SK-N-SH treated with all-trans-retinoic acid at 6 μM for 48 hours (cell line): ENCODE measurements around the gene CYB5A.

Experiments
- ATAC-seq: fragments of 200-7000 bp; cut with Tn5 transposase; 3 replicates; pipeline ENCODE4 v1.9.1; 2020; ENCODE audit warnings: mild to moderate bottlenecking, moderate library complexity
- BACH2 ChIP-seq: fragments of 250-450 bp; sonication (Bioruptor Pico); IDR thresholded peaks from 2 replicates; pipeline ENCODE4 v1.9.0; 2021; ENCODE audit warnings: mild to moderate bottlenecking, borderline replicate concordance
- CREB5 ChIP-seq: fragments of 250-450 bp; sonication (Bioruptor Pico); IDR thresholded peaks from 2 replicates; pipeline ENCODE4 v1.5.1; 2020; ENCODE audit warnings: low read depth, mild to moderate bottlenecking, moderate library complexity
- CSDC2 ChIP-seq: fragments of 250-450 bp; sonication (Bioruptor Pico); IDR thresholded peaks from 2 replicates; pipeline ENCODE4 v1.5.0; 2020; ENCODE audit warnings: mild to moderate bottlenecking, moderate library complexity
- CSRNP3 ChIP-seq: fragments of 250-450 bp; sonication (Bioruptor Pico); IDR thresholded peaks from 2 replicates; pipeline ENCODE4 v1.5.1; 2021; ENCODE audit warnings: mild to moderate bottlenecking, moderate library complexity
- ESRRG ChIP-seq: fragments of 250-450 bp; sonication (Bioruptor Pico); IDR thresholded peaks from 2 replicates; pipeline ENCODE4 v1.6.1; 2021; ENCODE audit warnings: mild to moderate bottlenecking
- GLIS3 ChIP-seq: fragments of 250-450 bp; sonication (Bioruptor Pico); IDR thresholded peaks from 2 replicates; pipeline ENCODE4 v1.5.0; 2020; ENCODE audit warnings: mild to moderate bottlenecking, moderate library complexity
- ISL1 ChIP-seq: fragments of 250-450 bp; sonication (Bioruptor Pico); IDR thresholded peaks from 2 replicates; pipeline ENCODE4 v2.1.2; 2022; ENCODE audit warnings: mild to moderate bottlenecking, moderate library complexity
- PATZ1 ChIP-seq: fragments of 250-450 bp; sonication (Bioruptor Pico); IDR thresholded peaks from 2 replicates; pipeline ENCODE4 v1.8.0; 2020; ENCODE audit warnings: mild to moderate bottlenecking, moderate library complexity, borderline replicate concordance
- POU6F1 ChIP-seq: fragments of 250-450 bp; sonication (Bioruptor Pico); IDR thresholded peaks from 2 replicates; pipeline ENCODE4 v1.8.0; 2021; ENCODE audit warnings: low read depth, mild to moderate bottlenecking, moderate library complexity, borderline replicate concordance
- PPARA ChIP-seq: fragments of 250-450 bp; sonication (Bioruptor Pico); IDR thresholded peaks from 2 replicates; pipeline ENCODE4 v1.5.0; 2020; ENCODE audit warnings: mild to moderate bottlenecking, borderline replicate concordance
- RARB ChIP-seq: fragments of 250-450 bp; sonication (Bioruptor Pico); IDR thresholded peaks from 2 replicates; pipeline ENCODE4 v1.8.0; 2021; ENCODE audit warnings: mild to moderate bottlenecking, moderate library complexity
- SNAI2 ChIP-seq: fragments of 250-450 bp; sonication (Bioruptor Pico); IDR thresholded peaks from 2 replicates; pipeline ENCODE4 v1.5.0; 2020; ENCODE audit warnings: mild to moderate bottlenecking, moderate library complexity
- TCF4 ChIP-seq: fragments of 250-450 bp; sonication (Bioruptor Pico); IDR thresholded peaks from 2 replicates; pipeline ENCODE4 v1.8.0; 2021; ENCODE audit warnings: mild to moderate bottlenecking, moderate library complexity, borderline replicate concordance
- TOX ChIP-seq: fragments of 250-450 bp; sonication (Bioruptor Pico); IDR thresholded peaks from 2 replicates; pipeline ENCODE4 v1.8.0; 2021; ENCODE audit warnings: mild to moderate bottlenecking, moderate library complexity, borderline replicate concordance
- TSHZ2 ChIP-seq: fragments of 250-450 bp; sonication (Bioruptor Pico); IDR thresholded peaks from 2 replicates; pipeline ENCODE4 v1.5.0; 2020; ENCODE audit warnings: mild to moderate bottlenecking, moderate library complexity
- ZFP3 ChIP-seq: fragments of 250-450 bp; sonication (Bioruptor Pico); IDR thresholded peaks from 2 replicates; pipeline ENCODE4 v1.5.0; 2020; ENCODE audit warnings: mild to moderate bottlenecking, moderate library complexity
- ZFP30 ChIP-seq: fragments of 450-650 bp; formaldehyde crosslinking; IDR thresholded peaks from 2 replicates; pipeline ENCODE4 v1.5.0; 2022; ENCODE audit warnings: mild to moderate bottlenecking, moderate library complexity
- ZNF565 ChIP-seq: fragments of 450-650 bp; formaldehyde crosslinking; conservative IDR thresholded peaks from 2 replicates; pipeline ENCODE4 v1.5.0; 2020; ENCODE audit warnings: low read depth, mild to moderate bottlenecking, moderate library complexity
- ZNF70 ChIP-seq: fragments of 450-650 bp; formaldehyde crosslinking; IDR thresholded peaks from 2 replicates; pipeline ENCODE4 v1.5.0; 2020; ENCODE audit warnings: mild to moderate bottlenecking, moderate library complexity
- ZNF8 ChIP-seq: fragments of 450-650 bp; formaldehyde crosslinking; IDR thresholded peaks from 2 replicates; pipeline ENCODE4 v1.5.0; 2020; ENCODE audit warnings: mild to moderate bottlenecking, moderate library complexity

Gene CYB5A

GRCh38 chr18:74291771-74292540 lies at the start of gene CYB5A:
CYB5A (minus strand) TSS chr18:74291963; CDS start chr18:74291875, 88 bp downstream.
- TF ChIP-seq ZFP30 (CRISPR knock-in tag) (no peak), TSHZ2 (CRISPR knock-in tag) (0 out of 2 replicates have a peak, but pooled peaks have one; percentile 12)
- TF ChIP-seq, all 23 proteins: peak for 1
- ATAC-seq = peak; percentile 99

- ATAC-seq = no peak
- TF ChIP-seq ZFP30 (CRISPR knock-in tag) = no peak
- no peak for TF ChIP-seq ESRRG (CRISPR knock-in tag)
- TF ChIP-seq ZNF565 (CRISPR knock-in tag) = no peak
- TF ChIP-seq ZNF8 (CRISPR knock-in tag) = no peak
- TF ChIP-seq TOX (CRISPR knock-in tag) = no peak
- TF ChIP-seq POU6F1 (CRISPR knock-in tag) = no peak
- TF ChIP-seq ZFP3 (CRISPR knock-in tag) = no peak
- TF ChIP-seq ZNF70 (CRISPR knock-in tag) = no peak
- no peak for TF ChIP-seq CSRNP3
- no peak for TF ChIP-seq CREB5 (CRISPR knock-in tag)
- no peak for TF ChIP-seq TCF4 (CRISPR knock-in tag)
- no peak for TF ChIP-seq BACH2 (CRISPR knock-in tag)
- no peak for TF ChIP-seq SNAI2
- TF ChIP-seq PPARA (CRISPR knock-in tag) = no peak
- no peak for TF ChIP-seq GLIS3
- TF ChIP-seq ISL1 (CRISPR knock-in tag) = no peak
- TF ChIP-seq TSHZ2 (CRISPR knock-in tag) = no peak
- no peak for TF ChIP-seq RARB (CRISPR knock-in tag)
- TF ChIP-seq CSDC2 = no peak
- TF ChIP-seq PATZ1 (CRISPR knock-in tag) = no peak
Observed at GRCh38 chr18:74337912-74338309, 46.1 kb upstream of the CYB5A start.
